ENCODE results near the gene CDCP1.

GRCh38 chr3:45049807-45050206 lies 96.4 kb downstream of the CDCP1 start:
- no peak for TF ChIP-seq EZH2 (IDR thresholded peaks at IDR 0.05; ENCODE audit: low read depth)
- TF ChIP-seq CTCF (conservative IDR thresholded peaks at IDR 0.05): no peak

Measured in PC-9 (cell line).